Measurements from ENCODE around the gene IGF1. TPM values are rescaled to one million over a fixed set of nuclear protein-coding genes. Genes with fewer than 3 reads are reported as not detected.

Gene IGF1
- total and polyA plus RNA-seq, 9 of the 15 experiments (the other 6 are each of a cell fraction or from before 2014, with no cell fraction given) = 3.7 to 13.9 (median 4.5) TPM

- TF ChIP-seq CREM (IDR thresholded peaks at IDR 0.05; ENCODE audit: low read depth) (no peak), KHSRP (IDR thresholded peaks at IDR 0.05) (no peak), FOXP1 (CRISPR knock-in tag; IDR thresholded peaks at IDR 0.05) (no peak), CHD2 (IDR thresholded peaks at IDR 0.05; ENCODE audit: low read depth, low read length) (no peak), PRMT5 (CRISPR knock-in tag; IDR thresholded peaks at IDR 0.05) (no peak), CTBP1 (IDR thresholded peaks at IDR 0.05; ENCODE audit: borderline replicate concordance) (peak; percentile 39; the same call in 1 of the 2 replicates), REST (IDR thresholded peaks at IDR 0.05; ENCODE audit: borderline replicate concordance) (peak; percentile 40), REST (CRISPR knock-in tag; IDR thresholded peaks at IDR 0.05; ENCODE audit: low read depth) (no peak), CHAMP1 (IDR thresholded peaks at IDR 0.05) (peak; percentile 67; the same call in 1 of the 2 replicates), ARID3A (IDR thresholded peaks at IDR 0.05; ENCODE audit: borderline replicate concordance, low read depth, low read length) (no peak), FOXK2 (conservative IDR thresholded peaks at IDR 0.05 in 1 of 2, IDR thresholded peaks at IDR 0.05 in 1 of 2; ENCODE audit: low read depth in 2 of 2) (peak; percentile 62 to 68), U2AF2 (optimal IDR thresholded peaks at IDR 0.05; ENCODE audit: low read depth, low read length) (no peak), ETS1 (conservative IDR thresholded peaks at IDR 0.05; ENCODE audit: control insufficient read depth, low read depth, low read length) (no peak), SMAD3 (CRISPR knock-in tag; conservative IDR thresholded peaks at IDR 0.05) (no peak), FOXJ3 (CRISPR knock-in tag; IDR thresholded peaks at IDR 0.05) (no peak)
Observed at GRCh38 chr12:102406033-102406584, 74.3 kb downstream of the IGF1 start (continued).

All from K562 (cell line).